ENCODE results near the gene SDHA. TPM values are rescaled to one million over a fixed set of nuclear protein-coding genes. Genes with fewer than 3 reads are reported as not detected.

SDHA gene
- polyA plus RNA-seq, 1 donor from 2014 or later, result 70.4 TPM

DNA sequence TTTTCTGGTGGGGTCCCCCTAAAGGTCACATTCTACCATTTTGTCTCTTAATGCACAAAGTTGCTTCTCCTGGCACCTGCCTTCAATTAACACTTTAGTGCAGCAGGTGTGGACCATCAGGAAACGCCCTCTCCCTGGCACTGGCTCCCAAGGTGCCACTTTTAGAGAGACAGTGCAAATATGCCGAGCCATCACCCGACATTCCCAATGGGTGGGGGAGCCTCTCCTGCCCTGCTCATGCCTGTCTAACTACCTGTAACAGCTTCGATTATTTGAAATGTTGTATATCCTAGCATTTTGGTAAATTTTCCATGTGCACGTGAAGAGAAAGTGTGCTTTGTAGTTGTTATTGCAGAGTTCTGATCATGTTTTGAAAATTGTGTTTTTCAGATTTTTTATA is 40.0 kb upstream of the SDHA start:
- H3K9me2 ChIP-seq (ENCODE audit: insufficient read depth, low read length), result no peaks in the 10 kb centered on the region
- TF ChIP-seq, protein P1, sequence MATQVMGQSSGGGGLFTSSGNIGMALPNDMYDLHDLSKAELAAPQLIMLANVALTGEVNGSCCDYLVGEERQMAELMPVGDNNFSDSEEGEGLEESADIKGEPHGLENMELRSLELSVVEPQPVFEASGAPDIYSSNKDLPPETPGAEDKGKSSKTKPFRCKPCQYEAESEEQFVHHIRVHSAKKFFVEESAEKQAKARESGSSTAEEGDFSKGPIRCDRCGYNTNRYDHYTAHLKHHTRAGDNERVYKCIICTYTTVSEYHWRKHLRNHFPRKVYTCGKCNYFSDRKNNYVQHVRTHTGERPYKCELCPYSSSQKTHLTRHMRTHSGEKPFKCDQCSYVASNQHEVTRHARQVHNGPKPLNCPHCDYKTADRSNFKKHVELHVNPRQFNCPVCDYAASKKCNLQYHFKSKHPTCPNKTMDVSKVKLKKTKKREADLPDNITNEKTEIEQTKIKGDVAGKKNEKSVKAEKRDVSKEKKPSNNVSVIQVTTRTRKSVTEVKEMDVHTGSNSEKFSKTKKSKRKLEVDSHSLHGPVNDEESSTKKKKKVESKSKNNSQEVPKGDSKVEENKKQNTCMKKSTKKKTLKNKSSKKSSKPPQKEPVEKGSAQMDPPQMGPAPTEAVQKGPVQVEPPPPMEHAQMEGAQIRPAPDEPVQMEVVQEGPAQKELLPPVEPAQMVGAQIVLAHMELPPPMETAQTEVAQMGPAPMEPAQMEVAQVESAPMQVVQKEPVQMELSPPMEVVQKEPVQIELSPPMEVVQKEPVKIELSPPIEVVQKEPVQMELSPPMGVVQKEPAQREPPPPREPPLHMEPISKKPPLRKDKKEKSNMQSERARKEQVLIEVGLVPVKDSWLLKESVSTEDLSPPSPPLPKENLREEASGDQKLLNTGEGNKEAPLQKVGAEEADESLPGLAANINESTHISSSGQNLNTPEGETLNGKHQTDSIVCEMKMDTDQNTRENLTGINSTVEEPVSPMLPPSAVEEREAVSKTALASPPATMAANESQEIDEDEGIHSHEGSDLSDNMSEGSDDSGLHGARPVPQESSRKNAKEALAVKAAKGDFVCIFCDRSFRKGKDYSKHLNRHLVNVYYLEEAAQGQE (IDR thresholded peaks at IDR 0.05; ENCODE audit: borderline replicate concordance), result no peak
- TF ChIP-seq TAF1 (IDR thresholded peaks at IDR 0.05; ENCODE audit: low read depth) (no peak), POLR2AphosphoS5 (IDR thresholded peaks at IDR 0.05) (no peak), SMC3 (conservative IDR thresholded peaks at IDR 0.05; ENCODE audit: poor library complexity) (no peak), EZH2 (IDR thresholded peaks at IDR 0.05; ENCODE audit: borderline replicate concordance, insufficient read depth, low read length, poor library complexity, severe bottlenecking) (no peak), EP300 (conservative IDR thresholded peaks at IDR 0.05; ENCODE audit: poor library complexity, severe bottlenecking) (no peak), MXI1 (conservative IDR thresholded peaks at IDR 0.05; ENCODE audit: poor library complexity, severe bottlenecking) (no peak), RAD21 (conservative IDR thresholded peaks at IDR 0.05) (no peak)
- TF ChIP-seq, protein P2, sequence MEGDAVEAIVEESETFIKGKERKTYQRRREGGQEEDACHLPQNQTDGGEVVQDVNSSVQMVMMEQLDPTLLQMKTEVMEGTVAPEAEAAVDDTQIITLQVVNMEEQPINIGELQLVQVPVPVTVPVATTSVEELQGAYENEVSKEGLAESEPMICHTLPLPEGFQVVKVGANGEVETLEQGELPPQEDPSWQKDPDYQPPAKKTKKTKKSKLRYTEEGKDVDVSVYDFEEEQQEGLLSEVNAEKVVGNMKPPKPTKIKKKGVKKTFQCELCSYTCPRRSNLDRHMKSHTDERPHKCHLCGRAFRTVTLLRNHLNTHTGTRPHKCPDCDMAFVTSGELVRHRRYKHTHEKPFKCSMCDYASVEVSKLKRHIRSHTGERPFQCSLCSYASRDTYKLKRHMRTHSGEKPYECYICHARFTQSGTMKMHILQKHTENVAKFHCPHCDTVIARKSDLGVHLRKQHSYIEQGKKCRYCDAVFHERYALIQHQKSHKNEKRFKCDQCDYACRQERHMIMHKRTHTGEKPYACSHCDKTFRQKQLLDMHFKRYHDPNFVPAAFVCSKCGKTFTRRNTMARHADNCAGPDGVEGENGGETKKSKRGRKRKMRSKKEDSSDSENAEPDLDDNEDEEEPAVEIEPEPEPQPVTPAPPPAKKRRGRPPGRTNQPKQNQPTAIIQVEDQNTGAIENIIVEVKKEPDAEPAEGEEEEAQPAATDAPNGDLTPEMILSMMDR (IDR thresholded peaks at IDR 0.05; ENCODE audit: poor library complexity, severe bottlenecking), result no peak

DNA sequence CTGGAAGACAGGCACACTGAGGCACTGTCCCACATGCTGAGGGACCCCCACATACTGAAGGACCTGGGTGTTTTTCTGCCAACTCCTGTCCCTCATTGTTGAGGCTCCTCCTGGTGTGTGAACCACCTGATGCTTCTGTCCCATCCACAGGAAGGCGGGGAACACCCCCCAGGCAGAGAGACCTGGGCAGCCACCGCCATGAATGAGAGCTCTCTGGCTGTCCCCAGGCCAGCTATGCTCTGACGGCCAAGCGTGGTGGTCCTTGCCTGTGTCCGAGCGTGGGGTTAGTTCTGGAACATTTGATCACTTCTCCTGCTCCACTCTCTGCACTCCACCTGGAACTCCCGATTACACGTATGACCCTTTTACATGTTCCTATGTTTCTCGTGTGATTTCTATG is 38.7 kb upstream of the SDHA start:
- no peaks in the 10 kb centered on the region for H3K79me2 ChIP-seq (replicated peaks; ENCODE audit: insufficient read depth, low read length)
- TF ChIP-seq, protein P1 (IDR thresholded peaks at IDR 0.05; ENCODE audit: borderline replicate concordance), result no peak
- TF ChIP-seq POLR2AphosphoS5 (IDR thresholded peaks at IDR 0.05), result no peak
- TF ChIP-seq MXI1 (conservative IDR thresholded peaks at IDR 0.05; ENCODE audit: poor library complexity, severe bottlenecking), result no peak
- TF ChIP-seq, protein P2 (IDR thresholded peaks at IDR 0.05; ENCODE audit: poor library complexity, severe bottlenecking), result no peak
- TF ChIP-seq RAD21 (conservative IDR thresholded peaks at IDR 0.05), result no peak
- TF ChIP-seq TAF1 (IDR thresholded peaks at IDR 0.05; ENCODE audit: low read depth), result no peak
- no peak overlapping the region for H3K4me2 ChIP-seq (ENCODE audit: low read length)
- no peaks in the 10 kb centered on the region for H3K36me3 ChIP-seq (ENCODE audit: insufficient read depth, low read length)
- H3K9me2 ChIP-seq (ENCODE audit: insufficient read depth, low read length), result no peaks in the 10 kb centered on the region
- no peaks in the 10 kb centered on the region for H4K20me1 ChIP-seq (ENCODE audit: insufficient read depth)
- H2AFZ ChIP-seq (ENCODE audit: low read depth, low read length), result no peak overlapping the region
- no peaks in the 10 kb centered on the region for H3F3A ChIP-seq (ENCODE audit: insufficient read depth, low read length, poor library complexity, severe bottlenecking)
- H3K4me3 ChIP-seq (ENCODE audit: low read length), result no peak overlapping the region
- H3K27ac ChIP-seq (ENCODE audit: low read length), result no peak overlapping the region
- H3K27me3 ChIP-seq (ENCODE audit: insufficient read depth, low read depth, low read length), result no peaks in the 10 kb centered on the region
- no peak overlapping the region for H3K9ac ChIP-seq (ENCODE audit: low read length)
- H3K9me3 ChIP-seq (ENCODE audit: low read length), result no peaks in the 10 kb centered on the region

More for the DNA sequence above, 40.0 kb upstream of the SDHA start:
- no peaks in the 10 kb centered on the region for H3K27me3 ChIP-seq (ENCODE audit: insufficient read depth, low read depth, low read length)
- H3K4me2 ChIP-seq (ENCODE audit: low read length), result no peak overlapping the region
- no peaks in the 10 kb centered on the region for H3K36me3 ChIP-seq (ENCODE audit: insufficient read depth, low read length)
- H4K20me1 ChIP-seq (ENCODE audit: insufficient read depth), result no peaks in the 10 kb centered on the region
- no peak overlapping the region for H3K9ac ChIP-seq (ENCODE audit: low read length)
- H2AFZ ChIP-seq (ENCODE audit: low read depth, low read length), result no peak overlapping the region
- H3K27ac ChIP-seq (ENCODE audit: low read length), result no peak overlapping the region
- H3K79me2 ChIP-seq (replicated peaks; ENCODE audit: insufficient read depth, low read length), result no peaks in the 10 kb centered on the region
- no peak overlapping the region for H3K4me3 ChIP-seq (ENCODE audit: low read length)
- no peaks in the 10 kb centered on the region for H3F3A ChIP-seq (ENCODE audit: insufficient read depth, low read length, poor library complexity, severe bottlenecking)
- no peaks in the 10 kb centered on the region for H3K9me3 ChIP-seq (ENCODE audit: low read length)

Measured in neural cell (in vitro differentiated cells).